Natural killer cell (primary cell): ENCODE results near the gene COQ8A. TPM values are rescaled to one million over a fixed set of nuclear protein-coding genes. Genes with fewer than 3 reads are reported as not detected.

Experiments
- ATAC-seq, 3 donors: fragments of 150-1000 bp in 2 of 3; fragments of 200-7000 bp in 1 of 3; cut with Tn5 transposase; 1 replicate in 1 of 3; 2 replicates in 2 of 3; pipeline ENCODE4 v1.10.0; 2021; ENCODE audit warnings: mild to moderate bottlenecking in 2 of 3, moderate library complexity in 2 of 3
- DNase-seq, 2 donors: peaks; one replicate each; pipeline versions ENCODE4 v3.0.0 to v3.0.0-alpha.2; 2013 to 2021; ENCODE audit warnings: mixed read lengths in 1 of 2
- H3K27ac ChIP-seq: one replicate; pipeline ENCODE4 v1.5.1; 2013; ENCODE audit warnings: mild to moderate bottlenecking, low read length
- H3K27me3 ChIP-seq: one replicate; pipeline ENCODE4 v1.6.1; 2013; ENCODE audit warnings: low read length; ENCODE audit not compliant: control insufficient read depth, insufficient read depth
- H3K36me3 ChIP-seq: one replicate; pipeline ENCODE4 v1.6.1; 2013; ENCODE audit warnings: low read length; ENCODE audit not compliant: control insufficient read depth, insufficient read depth
- H3K4me1 ChIP-seq: one replicate; pipeline ENCODE4 v1.6.1; 2013; ENCODE audit warnings: low read length; ENCODE audit not compliant: control insufficient read depth, insufficient read depth
- H3K4me3 ChIP-seq: one replicate; pipeline ENCODE4 v1.5.1; 2013; ENCODE audit warnings: low read length
- H3K9me3 ChIP-seq: one replicate; pipeline ENCODE4 v1.6.1; 2013; ENCODE audit warnings: low read length; ENCODE audit not compliant: control insufficient read depth, insufficient read depth
- H3K27ac Mint-ChIP-seq, 2 donors: one replicate each; pipeline ENCODE4 v1.8.0; 2022; ENCODE audit warnings: mild to moderate bottlenecking in 2 of 2, mixed read lengths in 2 of 2, moderate library complexity in 1 of 2
- H3K27me3 Mint-ChIP-seq, 2 donors: one replicate each; pipeline ENCODE4 v1.8.0; 2022; ENCODE audit warnings: low read depth in 2 of 2, mixed read lengths in 2 of 2
- H3K36me3 Mint-ChIP-seq: one replicate; pipeline ENCODE4 v1.8.0; 2022; ENCODE audit warnings: mixed read lengths
- H3K4me1 Mint-ChIP-seq, 2 donors: one replicate each; pipeline ENCODE4 v1.8.0; 2022; ENCODE audit warnings: mixed read lengths in 2 of 2
- H3K4me3 Mint-ChIP-seq: one replicate; pipeline ENCODE4 v1.8.0; 2022; ENCODE audit warnings: mild to moderate bottlenecking, moderate library complexity, mixed read lengths
- H3K9me3 Mint-ChIP-seq, 2 donors: one replicate each; pipeline ENCODE4 v1.8.0; 2022; ENCODE audit warnings: mixed read lengths in 2 of 2
- CTCF ChIP-seq: fragments of 200-600 bp; IDR thresholded peaks from one replicate; pipeline ENCODE4 v1.8.0; 2022; ENCODE audit warnings: antibody characterized with exemption
- WGBS: methylation state at CpG from one replicate; pipeline ENCODE4 v1.1.7; 2013; ENCODE audit warnings: missing lambda C conversion rate; ENCODE audit not compliant: insufficient coverage; 5-methylcytosine and 5-hydroxymethylcytosine counted together
- intact Hi-C: fragments of 100-400 bp; cut with micrococcal nuclease; formaldehyde crosslinking; loops from one replicate; pipeline ENCODE4 v1.14.2; 2022
- total RNA-seq, 4 donors: library from RNA; stranded (reverse); fragments of 120-200 nt in 1 of 4; gene quantifications; one replicate each; pipeline versions ENCODE4 v1.2.3 to v1.2.4, GENCODE V29; 2013 to 2022

COQ8A gene
- total RNA-seq, 3 donors from 2014 or later (not counting 1 experiment from before 2014, with no cell fraction given) = 42.9 to 59.7 (median 56.2) TPM

DNA sequence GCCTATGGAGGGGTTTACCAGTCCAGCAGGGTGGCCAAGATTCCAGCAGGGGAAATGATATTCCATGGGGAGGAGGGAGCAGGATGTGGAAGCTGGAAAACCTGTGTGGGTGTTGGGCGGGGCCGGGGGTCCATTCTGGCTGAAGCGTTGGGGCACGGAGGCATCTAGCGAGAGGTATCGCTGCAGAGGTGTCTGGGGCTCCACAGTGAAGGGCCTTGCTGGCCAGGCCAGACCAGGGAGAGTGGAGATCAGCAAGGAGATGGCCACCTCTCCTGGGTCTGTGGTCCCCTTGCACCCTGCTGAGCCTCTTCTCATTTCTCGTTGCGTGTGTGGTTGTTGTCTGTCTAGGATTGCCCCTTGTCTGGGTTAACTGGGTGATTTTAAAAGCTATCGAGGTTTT lies 6.2 kb downstream of the COQ8A start:
- Mint-ChIP-seq H3K9me3 (no peaks in the 10 kb centered on the region), H3K27ac (peak overlapping the region in 1 of 2 donors; percentile 32), H3K4me1 (peaks cover 47 to 69% of the 10 kb centered on the region in 2 donors), H3K4me3 (no peak overlapping the region), H3K27me3 (no peaks in the 10 kb centered on the region), H3K36me3 (no peaks in the 10 kb centered on the region)
- no peak for ATAC-seq
- DNase-seq = no peak
- Histone ChIP-seq H3K27ac (no peak overlapping the region), H3K27me3 (no peaks in the 10 kb centered on the region), H3K4me3 (no peak overlapping the region), H3K9me3 (peaks cover 4% of the 10 kb centered on the region), H3K4me1 (peaks cover 6% of the 10 kb centered on the region), H3K36me3 (no peaks in the 10 kb centered on the region)
- no peak for TF ChIP-seq CTCF
- intact Hi-C loops = no loop called here
- WGBS = 96% methylated on average over 9 of the region's 9 CpGs

GRCh38 chr1:226946841-226947240 lies 6.7 kb downstream of the COQ8A start:
- Mint-ChIP-seq H3K27me3 (no peaks in the 10 kb centered on the region), H3K9me3 (no peaks in the 10 kb centered on the region), H3K27ac (peak overlapping the region in 1 of 2 donors; percentile 32), H3K36me3 (no peaks in the 10 kb centered on the region), H3K4me1 (peaks cover 47 to 73% of the 10 kb centered on the region in 2 donors), H3K4me3 (no peak overlapping the region)
- no peaks in the 10 kb centered on the region for H3K36me3 ChIP-seq
- H3K27ac ChIP-seq = no peak overlapping the region
- no peak for TF ChIP-seq CTCF
- peaks cover 4% of the 10 kb centered on the region for H3K9me3 ChIP-seq
- 93% methylated on average over 3 of the region's 3 CpGs for WGBS
- H3K4me3 ChIP-seq = no peak overlapping the region
- peaks cover 4% of the 10 kb centered on the region for H3K4me1 ChIP-seq
- intact Hi-C loops = no loop called here
- DNase-seq (no peak), ATAC-seq (no peak)
- no peaks in the 10 kb centered on the region for H3K27me3 ChIP-seq

DNA sequence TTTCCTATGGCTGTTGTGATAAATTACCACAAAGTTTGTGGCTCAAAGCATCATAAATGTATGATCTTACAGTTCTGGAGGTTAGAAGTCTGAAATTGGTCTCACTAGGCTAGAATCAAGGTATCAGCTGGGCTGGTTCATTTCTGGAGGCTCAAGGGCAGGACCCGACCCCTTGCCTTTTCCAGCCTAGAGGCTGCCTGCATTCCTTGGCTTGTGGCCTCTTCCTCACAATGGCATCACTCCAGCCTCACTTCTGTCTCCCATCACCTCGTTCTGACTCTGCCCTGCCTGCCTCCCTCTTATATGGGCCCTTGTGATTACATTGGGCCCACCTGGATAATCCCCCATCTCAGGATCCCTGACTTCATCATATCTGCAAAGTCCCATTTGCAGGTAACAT lies 8.0 kb downstream of the COQ8A start:
- Mint-ChIP-seq H3K27me3 (no peaks in the 10 kb centered on the region), H3K4me3 (no peak overlapping the region), H3K4me1 (peaks cover 37 to 68% of the 10 kb centered on the region in 2 donors), H3K9me3 (no peaks in the 10 kb centered on the region), H3K36me3 (no peaks in the 10 kb centered on the region), H3K27ac (peak overlapping the region in 1 of 2 donors; percentile 11)
- H3K4me1 ChIP-seq = no peaks in the 10 kb centered on the region
- DNase-seq (no peak), ATAC-seq (no peak)
- H3K27me3 ChIP-seq = no peaks in the 10 kb centered on the region
- 95% methylated on average over 2 of the region's 2 CpGs for WGBS
- no peaks in the 10 kb centered on the region for H3K36me3 ChIP-seq
- intact Hi-C loops = no loop called here
- H3K9me3 ChIP-seq = peaks cover 4% of the 10 kb centered on the region
- H3K27ac ChIP-seq = no peak overlapping the region
- H3K4me3 ChIP-seq = no peak overlapping the region
- no peak for TF ChIP-seq CTCF

GRCh38 chr1:226948480-226948879 lies 8.4 kb downstream of the COQ8A start:
- 94% methylated on average over 6 of the region's 6 CpGs for WGBS
- no peaks in the 10 kb centered on the region for H3K27me3 ChIP-seq
- H3K36me3 ChIP-seq = no peaks in the 10 kb centered on the region
- Mint-ChIP-seq H3K27me3 (no peaks in the 10 kb centered on the region), H3K36me3 (no peaks in the 10 kb centered on the region), H3K4me1 (peaks cover 37 to 68% of the 10 kb centered on the region in 2 donors), H3K27ac (peak overlapping the region in 1 of 2 donors; percentile 11), H3K4me3 (no peak overlapping the region), H3K9me3 (no peaks in the 10 kb centered on the region)
- ATAC-seq = no peak
- no peak overlapping the region for H3K4me3 ChIP-seq
- H3K9me3 ChIP-seq = peaks cover 4% of the 10 kb centered on the region
- TF ChIP-seq CTCF = no peak
- H3K27ac ChIP-seq = no peak overlapping the region
- H3K4me1 ChIP-seq = no peaks in the 10 kb centered on the region
- intact Hi-C loops = no loop called here
- DNase-seq = no peak
